GM18909 (cell line): ENCODE measurements around the gene CHAC2.

Experiments
- ATAC-seq: cut with Tn5 transposase; IDR thresholded peaks from one replicate; pipeline ENCODE4 v1.9.1; 2021; ENCODE audit warnings: mild to moderate bottlenecking; ENCODE audit not compliant: unreplicated experiment, poor library complexity

Gene CHAC2

DNA sequence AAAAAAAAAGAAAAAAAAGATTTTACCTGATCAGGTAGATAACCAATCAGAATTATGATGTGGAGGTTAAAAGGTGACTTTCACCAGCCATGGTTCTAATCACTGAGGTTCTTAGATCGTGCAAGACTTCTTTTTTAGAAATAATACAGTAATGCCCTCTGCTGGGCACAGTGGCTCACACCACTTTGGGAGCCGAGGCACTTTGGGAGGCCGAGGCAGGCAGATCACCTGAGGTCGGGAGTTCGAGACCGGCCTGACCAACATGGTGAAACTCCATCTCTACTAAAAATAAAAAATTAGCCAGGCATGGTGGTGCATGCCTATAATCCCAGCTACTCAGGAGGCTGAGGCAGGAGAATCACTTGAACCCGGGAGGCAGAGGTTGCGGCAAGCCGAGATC, 56.0 kb downstream of the CHAC2 start:
- ATAC-seq = peak; percentile 52
